BLaER1 treated with 17β-estradiol and CSF1 and Interleukin-3, amounts not matched to agents 10 nM and 100 nM (cell line): ENCODE measurements around the gene ROR1.

Experiments used
- H3K27ac ChIP-seq, 11 experiments: shearing (Covaris generic); formaldehyde crosslinking; 2 replicates each; pipeline ENCODE4 v1.8.1; 2022
- H3K27me3 ChIP-seq, 11 experiments: shearing (Covaris generic); formaldehyde crosslinking; 2 replicates each; pipeline ENCODE4 v1.8.1; 2022
- H3K36me3 ChIP-seq, 11 experiments: shearing (Covaris generic); formaldehyde crosslinking; 2 replicates each; pipeline ENCODE4 v1.8.1; 2022
- H3K4me1 ChIP-seq, 10 experiments: shearing (Covaris generic); formaldehyde crosslinking; 2 replicates each; pipeline ENCODE4 v1.8.1; 2022
- H3K4me2 ChIP-seq, 11 experiments: shearing (Covaris generic); formaldehyde crosslinking; 2 replicates each; pipeline ENCODE4 v1.8.1; 2022
- H3K4me3 ChIP-seq, 10 experiments: shearing (Covaris generic); formaldehyde crosslinking; 2 replicates each; pipeline ENCODE4 v1.8.1; 2022
- H3K9ac ChIP-seq, 11 experiments: shearing (Covaris generic); formaldehyde crosslinking; 2 replicates each; pipeline ENCODE4 v1.8.1; 2022
- H3K9me3 ChIP-seq, 11 experiments: shearing (Covaris generic); formaldehyde crosslinking; replicated peaks in 1 of 11; 2 replicates each; pipeline ENCODE4 v1.8.1; 2022
- H4K20me1 ChIP-seq, 11 experiments: shearing (Covaris generic); formaldehyde crosslinking; 2 replicates each; pipeline ENCODE4 v1.8.1; 2022
- Cebpa-rat ChIP-seq, 11 experiments: shearing (Covaris generic); IDR thresholded peaks; 2 replicates each; pipeline ENCODE4 v1.8.1; 2022

The ROR1 gene

GRCh38 chr1:64041371-64042131, 267.7 kb downstream of the ROR1 start:
- H3K4me2 ChIP-seq: no peak overlapping the region

GRCh38 chr1:64042331-64043100, 268.7 kb downstream of the ROR1 start:
- TF ChIP-seq Cebpa-rat (IDR thresholded peaks at IDR 0.05): no peak
- Histone ChIP-seq H3K27me3 (no peaks in the 10 kb centered on the region), H3K36me3 (no peaks in the 10 kb centered on the region), H3K9ac (no peak overlapping the region), H3K4me1 (no peaks in the 10 kb centered on the region), H3K4me2 (no peak overlapping the region), H3K9me3 (no peaks in the 10 kb centered on the region), H4K20me1 (no peaks in the 10 kb centered on the region), H3K27ac (no peak overlapping the region), H3K4me3 (no peak overlapping the region)

More at GRCh38 chr1:64041371-64042131, 267.7 kb downstream of the ROR1 start:
- Histone ChIP-seq H4K20me1 (no peaks in the 10 kb centered on the region), H3K36me3 (no peaks in the 10 kb centered on the region), H3K27ac (no peak overlapping the region), H3K4me1 (no peaks in the 10 kb centered on the region), H3K27me3 (no peaks in the 10 kb centered on the region), H3K9ac (no peak overlapping the region), H3K4me3 (no peak overlapping the region), H3K9me3 (no peaks in the 10 kb centered on the region)
- no peak for TF ChIP-seq Cebpa-rat (IDR thresholded peaks at IDR 0.05)

GRCh38 chr1:64043288-64043687, 269.5 kb downstream of the ROR1 start:
- no peak overlapping the region for H3K4me3 ChIP-seq
- no peaks in the 10 kb centered on the region for H3K9me3 ChIP-seq
- no peak overlapping the region for H3K9ac ChIP-seq
- H4K20me1 ChIP-seq: no peaks in the 10 kb centered on the region
- H3K4me2 ChIP-seq: no peak overlapping the region
- no peaks in the 10 kb centered on the region for H3K27me3 ChIP-seq
- H3K36me3 ChIP-seq: no peaks in the 10 kb centered on the region
- TF ChIP-seq Cebpa-rat (IDR thresholded peaks at IDR 0.05): no peak
- H3K27ac ChIP-seq: no peak overlapping the region
- no peaks in the 10 kb centered on the region for H3K4me1 ChIP-seq

DNA sequence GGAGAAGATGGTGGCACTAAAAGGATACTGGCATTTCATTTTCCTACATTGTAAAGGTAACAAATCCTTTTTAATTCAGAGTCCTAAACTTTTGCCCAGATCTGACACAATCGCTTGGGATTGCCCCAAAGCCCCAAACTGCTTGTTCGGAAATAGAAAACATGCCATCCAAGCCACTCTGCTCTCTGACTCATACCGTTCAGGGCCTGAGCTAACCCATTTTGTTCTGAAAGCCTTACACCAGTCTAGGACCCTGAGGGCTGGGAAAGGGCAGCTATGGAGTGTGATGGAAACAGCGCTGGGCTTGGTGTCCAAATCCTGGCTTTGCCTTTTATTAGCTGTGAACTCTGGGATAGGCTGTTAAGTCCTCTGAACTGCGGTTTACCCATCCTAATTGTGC, 270.2 kb downstream of the ROR1 start:
- no peaks in the 10 kb centered on the region for H3K36me3 ChIP-seq
- no peak overlapping the region for H3K9ac ChIP-seq
- no peak overlapping the region for H3K4me2 ChIP-seq
- no peak overlapping the region for H3K4me3 ChIP-seq
- H3K27me3 ChIP-seq: no peaks in the 10 kb centered on the region
- H4K20me1 ChIP-seq: no peaks in the 10 kb centered on the region
- no peak overlapping the region for H3K27ac ChIP-seq
- H3K9me3 ChIP-seq: no peaks in the 10 kb centered on the region
- TF ChIP-seq Cebpa-rat (IDR thresholded peaks at IDR 0.05): no peak
- no peaks in the 10 kb centered on the region for H3K4me1 ChIP-seq

DNA sequence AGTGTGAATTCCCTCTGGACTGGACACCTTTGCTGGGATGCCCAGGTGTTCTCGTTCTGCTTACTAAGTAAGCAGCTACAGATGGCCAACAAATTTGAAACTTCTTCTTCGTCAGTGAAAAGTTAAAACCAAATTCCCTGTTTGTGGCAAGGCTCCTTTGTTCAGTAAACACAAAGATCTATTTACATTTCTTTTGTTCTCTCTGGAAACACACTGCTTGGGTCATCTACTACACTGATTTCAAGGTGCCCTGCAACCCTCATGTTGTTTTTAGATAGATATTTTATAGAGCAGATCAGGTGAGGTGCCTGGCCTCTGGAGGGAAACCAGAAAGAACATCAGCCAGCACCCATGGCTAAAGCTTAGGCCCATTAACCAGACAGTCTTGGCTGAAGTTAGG, 272.4 kb downstream of the ROR1 start:
- no peaks in the 10 kb centered on the region for H3K36me3 ChIP-seq
- no peaks in the 10 kb centered on the region for H3K4me1 ChIP-seq
- H3K27me3 ChIP-seq: no peaks in the 10 kb centered on the region
- no peaks in the 10 kb centered on the region for H3K9me3 ChIP-seq
- H3K9ac ChIP-seq: no peak overlapping the region
- H3K27ac ChIP-seq: no peak overlapping the region
- H4K20me1 ChIP-seq: no peaks in the 10 kb centered on the region
- H3K4me3 ChIP-seq: no peak overlapping the region
- TF ChIP-seq Cebpa-rat (IDR thresholded peaks at IDR 0.05): no peak
- H3K4me2 ChIP-seq: no peak overlapping the region

DNA sequence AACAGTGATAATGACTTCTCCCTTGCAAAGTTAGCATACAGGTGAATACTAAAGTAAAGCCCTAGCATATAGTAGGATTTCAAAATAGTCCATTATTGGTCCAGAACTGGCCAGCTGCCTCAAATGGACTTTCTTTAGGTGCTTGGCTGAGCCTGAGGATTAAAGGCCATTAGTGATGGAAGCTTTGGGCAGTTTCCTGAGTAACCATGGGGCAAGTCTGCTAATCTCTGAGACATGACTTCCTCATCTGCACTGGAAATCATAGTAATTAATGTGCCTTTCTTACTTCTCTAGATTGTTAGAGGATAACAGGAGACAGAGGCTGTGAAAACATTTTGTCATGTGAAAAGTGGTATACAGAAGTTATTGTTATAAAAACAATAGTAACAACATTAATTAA, 273.1 kb downstream of the ROR1 start:
- H3K4me3 ChIP-seq: no peak overlapping the region
- H3K4me1 ChIP-seq: no peaks in the 10 kb centered on the region
- H3K9me3 ChIP-seq: no peaks in the 10 kb centered on the region
- H4K20me1 ChIP-seq: no peaks in the 10 kb centered on the region
- H3K4me2 ChIP-seq: no peak overlapping the region
- no peaks in the 10 kb centered on the region for H3K36me3 ChIP-seq
- no peak overlapping the region for H3K27ac ChIP-seq
- no peak for TF ChIP-seq Cebpa-rat (IDR thresholded peaks at IDR 0.05)
- H3K9ac ChIP-seq: no peak overlapping the region
- no peaks in the 10 kb centered on the region for H3K27me3 ChIP-seq

GRCh38 chr1:64047549-64047996, 273.8 kb downstream of the ROR1 start:
- no peak for TF ChIP-seq Cebpa-rat (IDR thresholded peaks at IDR 0.05)

GRCh38 chr1:64049900-64050540, 276.2 kb downstream of the ROR1 start:
- TF ChIP-seq Cebpa-rat (IDR thresholded peaks at IDR 0.05): no peak
- H3K27me3 ChIP-seq: no peaks in the 10 kb centered on the region
- H3K4me3 ChIP-seq: no peak overlapping the region
- H3K27ac ChIP-seq: no peak overlapping the region
- H3K4me1 ChIP-seq: peaks cover 0 to 10% (median 5%) of the 10 kb centered on the region in 10 experiments; a peak in 11 of 20 replicates
- H3K9me3 ChIP-seq: no peaks in the 10 kb centered on the region
- H4K20me1 ChIP-seq: no peaks in the 10 kb centered on the region
- H3K36me3 ChIP-seq: no peaks in the 10 kb centered on the region
- H3K9ac ChIP-seq: no peak overlapping the region
- H3K4me2 ChIP-seq: no peak overlapping the region

More at GRCh38 chr1:64047549-64047996, 273.8 kb downstream of the ROR1 start:
- Histone ChIP-seq H3K36me3 (no peaks in the 10 kb centered on the region), H3K27me3 (no peaks in the 10 kb centered on the region), H3K9ac (no peak overlapping the region), H3K9me3 (no peaks in the 10 kb centered on the region), H3K4me2 (no peak overlapping the region), H3K27ac (no peak overlapping the region), H3K4me1 (0 out of 20 replicates have a peak, but pooled peaks cover 0 to under 1% (median 0%) of the 10 kb centered on the region in 10 experiments), H3K4me3 (no peak overlapping the region), H4K20me1 (no peaks in the 10 kb centered on the region)

DNA sequence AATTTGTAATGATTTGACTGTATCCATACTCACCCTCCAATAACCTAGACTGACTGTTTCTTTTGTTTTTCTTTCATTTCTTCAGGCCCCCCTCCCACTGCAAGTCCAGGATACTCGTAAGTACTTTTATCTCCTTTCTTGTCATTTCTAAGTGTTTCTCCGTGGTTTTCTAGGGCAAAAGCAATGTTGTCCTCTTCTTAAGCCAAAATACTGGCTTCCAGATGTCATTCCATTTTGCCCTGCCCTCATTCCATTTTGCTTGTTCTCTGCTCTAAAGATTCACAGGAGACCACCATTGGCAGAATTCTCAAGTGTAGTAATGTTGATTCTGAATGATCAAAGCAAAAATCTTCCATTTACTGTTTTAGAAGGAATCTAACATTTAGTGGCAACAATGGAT, 276.8 kb downstream of the ROR1 start:
- TF ChIP-seq Cebpa-rat (IDR thresholded peaks at IDR 0.05): no peak

More for the DNA sequence above, 276.8 kb downstream of the ROR1 start:
- Histone ChIP-seq H3K9me3 (no peaks in the 10 kb centered on the region), H3K4me2 (no peak overlapping the region), H3K9ac (no peak overlapping the region), H3K36me3 (no peaks in the 10 kb centered on the region), H4K20me1 (no peaks in the 10 kb centered on the region), H3K4me3 (no peak overlapping the region), H3K4me1 (peaks cover 0 to 10% (median 5%) of the 10 kb centered on the region in 10 experiments; a peak in 11 of 20 replicates), H3K27ac (no peak overlapping the region), H3K27me3 (no peaks in the 10 kb centered on the region)
